Liver (tissue), 9 donors: Measurements from ENCODE around the gene ARID3C. TPM values are rescaled to one million over a fixed set of nuclear protein-coding genes. Genes with fewer than 3 reads are reported as not detected.

Experiments
- DNase-seq: peaks from one replicate; pipeline ENCODE4 v3.0.0-alpha.2; 2017; ENCODE audit warnings: low spot score
- H3K27ac ChIP-seq, 2 donors: one replicate each; pipeline ENCODE4 v1.7.0; 2013; ENCODE audit warnings: inconsistent platforms in 2 of 2, low read length in 2 of 2, control low read depth in 1 of 2, low read depth in 1 of 2, mild to moderate bottlenecking in 1 of 2
- H3K27me3 ChIP-seq, 4 donors: one replicate each; pipeline versions ENCODE4 v1.6.1 to v1.7.0; 2013; ENCODE audit warnings: low read length in 3 of 4, inconsistent platforms in 1 of 4, mild to moderate bottlenecking in 1 of 4, moderate library complexity in 1 of 4; ENCODE audit not compliant: control insufficient read depth in 4 of 4, insufficient read depth in 4 of 4
- H3K36me3 ChIP-seq, 4 donors: one replicate each; pipeline versions ENCODE4 v1.6.1 to v1.7.0; 2013; ENCODE audit warnings: low read length in 3 of 4, mild to moderate bottlenecking in 3 of 4, low read depth in 1 of 4, moderate library complexity in 1 of 4; ENCODE audit not compliant: control insufficient read depth in 4 of 4, insufficient read depth in 3 of 4
- H3K4me1 ChIP-seq, 4 donors: one replicate each; pipeline versions ENCODE4 v1.6.1 to v1.7.0; 2013; ENCODE audit warnings: low read length in 3 of 4, mild to moderate bottlenecking in 3 of 4, moderate library complexity in 1 of 4; ENCODE audit not compliant: control insufficient read depth in 4 of 4, insufficient read depth in 4 of 4
- H3K4me3 ChIP-seq, 3 donors: one replicate each; pipeline versions ENCODE4 v1.6.1 to v1.7.0; 2013; ENCODE audit warnings: low read length in 3 of 3, control low read depth in 1 of 3, low read depth in 1 of 3, mild to moderate bottlenecking in 1 of 3
- H3K9ac ChIP-seq, 2 donors: one replicate each; pipeline ENCODE4 v1.7.0; 2013; ENCODE audit warnings: low read length in 2 of 2, mild to moderate bottlenecking in 2 of 2, moderate library complexity in 2 of 2, control low read depth in 1 of 2, low read depth in 1 of 2
- H3K9me3 ChIP-seq, 4 donors: one replicate each; pipeline versions ENCODE4 v1.6.1 to v1.7.0; 2013; ENCODE audit warnings: low read length in 3 of 4; ENCODE audit not compliant: control insufficient read depth in 4 of 4
- ATF3 ChIP-seq: IDR thresholded peaks from 2 replicates; pipeline ENCODE4 v1.6.1; 2016; ENCODE audit warnings: antibody characterized with exemption
- EGR1 ChIP-seq, 2 donors: IDR thresholded peaks; 2 replicates each; pipeline ENCODE4 v1.6.1; 2016 to 2018; ENCODE audit warnings: antibody characterized with exemption in 2 of 2, low read depth in 2 of 2
- FOXA1 ChIP-seq: IDR thresholded peaks from 2 replicates; pipeline ENCODE4 v1.6.1; 2016; ENCODE audit warnings: antibody characterized with exemption
- FOXA2 ChIP-seq: IDR thresholded peaks from 2 replicates; pipeline ENCODE4 v1.6.1; 2016; ENCODE audit warnings: antibody characterized with exemption
- GABPA ChIP-seq, 2 donors: IDR thresholded peaks in 1 of 2; conservative IDR thresholded peaks in 1 of 2; 2 replicates each; pipeline ENCODE4 v1.6.1; 2016; ENCODE audit warnings: antibody characterized with exemption in 2 of 2, mild to moderate bottlenecking in 1 of 2, moderate library complexity in 1 of 2
- HNF4A ChIP-seq, 2 donors: conservative IDR thresholded peaks; 2 replicates each; pipeline ENCODE4 v1.6.1; 2016; ENCODE audit warnings: antibody characterized with exemption in 2 of 2, mild to moderate bottlenecking in 2 of 2
- JUND ChIP-seq, 2 donors: IDR thresholded peaks; 2 replicates each; pipeline ENCODE4 v1.6.1; 2016; ENCODE audit warnings: antibody characterized with exemption in 2 of 2
- MAX ChIP-seq: IDR thresholded peaks from 2 replicates; pipeline ENCODE4 v1.6.1; 2016; ENCODE audit warnings: antibody characterized with exemption
- RAD21 ChIP-seq, 2 donors: IDR thresholded peaks; 2 replicates each; pipeline ENCODE4 v1.6.1; 2016; ENCODE audit warnings: antibody characterized with exemption in 2 of 2, mild to moderate bottlenecking in 2 of 2
- REST ChIP-seq: IDR thresholded peaks from 2 replicates; pipeline ENCODE4 v1.6.1; 2016; ENCODE audit warnings: antibody characterized with exemption, mild to moderate bottlenecking
- RXRA ChIP-seq, 2 donors: IDR thresholded peaks; 2 replicates each; pipeline ENCODE4 v1.6.1; 2017 to 2018; ENCODE audit warnings: antibody characterized with exemption in 2 of 2, mild to moderate bottlenecking in 1 of 2
- SP1 ChIP-seq: IDR thresholded peaks from 2 replicates; pipeline ENCODE4 v1.6.1; 2018; ENCODE audit warnings: antibody characterized with exemption, mild to moderate bottlenecking
- TAF1 ChIP-seq: conservative IDR thresholded peaks from 2 replicates; pipeline ENCODE4 v1.6.1; 2016; ENCODE audit warnings: antibody characterized with exemption, mild to moderate bottlenecking
- YY1 ChIP-seq: IDR thresholded peaks from 2 replicates; pipeline ENCODE4 v1.6.1; 2016; ENCODE audit warnings: antibody characterized with exemption, mild to moderate bottlenecking
- ZBTB33 ChIP-seq: IDR thresholded peaks from 2 replicates; pipeline ENCODE4 v1.6.1; 2016; ENCODE audit warnings: antibody characterized with exemption
- WGBS: extraction: QIAGEN DNeasy Blood & Tissue Kit; methylation state at CpG from one replicate; pipeline ENCODE4 v1.1.7; 2013; 5-methylcytosine and 5-hydroxymethylcytosine counted together
- polyA plus RNA-seq, 2 donors: library from polyadenylated mRNA; stranded (reverse) in 1 of 2; unstranded in 1 of 2; fragments of 200-250 nt in 1 of 2; fragments of >200 nt in 1 of 2; fragmentation: Nextera tagmentation in 1 of 2; extraction: Ambion mirVana in 1 of 2; gene quantifications; one replicate each; pipeline versions ENCODE4 v1.2.1 to v1.2.3, GENCODE V29; 2013 to 2015
- total RNA-seq, 2 donors: library from RNA; depleted of rRNA; stranded (reverse); fragments of >200 nt; gene quantifications; one replicate each; pipeline ENCODE4 v1.2.3, GENCODE V29; 2014
- TF ChIP-seq, protein P1 (sequence below): fragments of 150-350 bp; IDR thresholded peaks from 2 replicates; pipeline ENCODE4 v1.5.1; 2017; ENCODE audit warnings: improper control_type of control experiment, low read depth, low read length; ENCODE audit not compliant: missing input control
- donor health status: healthy.
- donor health status: healthy.
- donor health status: healthy.
- donor health status: healthy.
- donor health status: healthy.

ARID3C gene
- total and polyA plus RNA-seq, 4 donors, result 0.58 to 2.6 (median 1.7) TPM

DNA sequence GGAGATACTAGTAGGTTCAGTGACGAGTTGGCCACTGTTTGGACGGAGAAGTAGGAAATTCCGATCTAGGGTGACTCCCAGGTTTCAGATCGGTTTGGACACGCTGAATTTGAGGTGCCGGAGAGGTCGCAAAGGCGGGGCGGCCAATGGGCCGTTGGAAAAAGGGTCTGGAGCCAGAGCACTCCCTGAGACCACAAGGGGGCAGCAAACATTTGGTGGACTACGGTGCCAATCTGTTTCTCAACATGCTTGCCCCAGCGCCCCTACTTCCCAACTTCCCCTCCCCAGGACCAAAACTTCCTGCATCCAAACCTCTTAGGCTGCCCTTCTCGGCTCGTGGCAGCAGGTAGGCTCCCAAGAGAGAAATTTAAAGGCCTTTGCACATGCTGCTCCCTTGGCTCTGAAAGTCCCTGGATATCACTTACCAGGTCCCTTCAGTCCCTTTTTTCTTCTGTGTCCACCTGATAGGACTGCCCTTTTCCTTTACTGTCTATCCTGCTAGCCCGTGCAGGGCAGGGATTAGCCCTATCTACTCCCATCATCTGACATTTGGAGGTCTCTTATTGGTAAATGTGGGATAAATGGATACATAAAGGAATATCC, 16.0 kb downstream of the ARID3C start:
- peak; percentile 82 for DNase-seq
- H3K27me3 ChIP-seq, result no peaks in the 10 kb centered on the region
- WGBS, result 2% methylated on average over 15 of the region's 15 CpGs
- H3K4me1 ChIP-seq, result peaks cover 11 to 26% (median 21%) of the 10 kb centered on the region in 4 donors
- peak overlapping the region; percentile 81 to 90 for H3K27ac ChIP-seq
- H3K9me3 ChIP-seq, result no peaks in the 10 kb centered on the region
- H3K9ac ChIP-seq, result peak overlapping the region; percentile 29 to 54
- TF ChIP-seq HNF4A (conservative IDR thresholded peaks at IDR 0.05), result peak in 1 of 2 donors; percentile 36
- no peak for TF ChIP-seq FOXA1
- TF ChIP-seq YY1, result no peak
- peak; percentile 77 to 81 for TF ChIP-seq RAD21 (IDR thresholded peaks at IDR 0.05)
- TF ChIP-seq GABPA (IDR thresholded peaks at IDR 0.05 in 1 of 2, conservative IDR thresholded peaks at IDR 0.05 in 1 of 2), result peak in 1 of 2 donors; percentile 14
- TF ChIP-seq, protein P1, sequence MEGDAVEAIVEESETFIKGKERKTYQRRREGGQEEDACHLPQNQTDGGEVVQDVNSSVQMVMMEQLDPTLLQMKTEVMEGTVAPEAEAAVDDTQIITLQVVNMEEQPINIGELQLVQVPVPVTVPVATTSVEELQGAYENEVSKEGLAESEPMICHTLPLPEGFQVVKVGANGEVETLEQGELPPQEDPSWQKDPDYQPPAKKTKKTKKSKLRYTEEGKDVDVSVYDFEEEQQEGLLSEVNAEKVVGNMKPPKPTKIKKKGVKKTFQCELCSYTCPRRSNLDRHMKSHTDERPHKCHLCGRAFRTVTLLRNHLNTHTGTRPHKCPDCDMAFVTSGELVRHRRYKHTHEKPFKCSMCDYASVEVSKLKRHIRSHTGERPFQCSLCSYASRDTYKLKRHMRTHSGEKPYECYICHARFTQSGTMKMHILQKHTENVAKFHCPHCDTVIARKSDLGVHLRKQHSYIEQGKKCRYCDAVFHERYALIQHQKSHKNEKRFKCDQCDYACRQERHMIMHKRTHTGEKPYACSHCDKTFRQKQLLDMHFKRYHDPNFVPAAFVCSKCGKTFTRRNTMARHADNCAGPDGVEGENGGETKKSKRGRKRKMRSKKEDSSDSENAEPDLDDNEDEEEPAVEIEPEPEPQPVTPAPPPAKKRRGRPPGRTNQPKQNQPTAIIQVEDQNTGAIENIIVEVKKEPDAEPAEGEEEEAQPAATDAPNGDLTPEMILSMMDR, result peak; percentile 81
- TF ChIP-seq SP1, result no peak
- no peak for TF ChIP-seq ATF3
- peak in 1 of 2 donors; percentile 25 for TF ChIP-seq RXRA (IDR thresholded peaks at IDR 0.05)
- no peak for TF ChIP-seq FOXA2
- no peak for TF ChIP-seq EGR1 (IDR thresholded peaks at IDR 0.05; ENCODE audit: low read depth in 2 of 2)
- TF ChIP-seq TAF1, result no peak
- TF ChIP-seq MAX, result no peak
- H3K36me3 ChIP-seq, result peaks cover 0 to 32% (median 19%) of the 10 kb centered on the region in 4 donors
- peak overlapping the region; percentile 37 to 74 (median 70) for H3K4me3 ChIP-seq

- H3K9me3 ChIP-seq, result no peaks in the 10 kb centered on the region
- peak; percentile 90 for DNase-seq
- H3K27ac ChIP-seq, result peak within 1 kb of the TSS; percentile 81 to 90
- no peaks in the 10 kb centered on the region for H3K27me3 ChIP-seq
- peak within 1 kb of the TSS; percentile 85 to 87 for H3K9ac ChIP-seq
- peaks cover 0 to 24% (median 11%) of the 10 kb centered on the region in 4 donors for H3K36me3 ChIP-seq
- H3K4me3 ChIP-seq, result peak within 1 kb of the TSS; percentile 74 to 95 (median 87)
- WGBS, result under 1% methylated on average over 77 of the region's 77 CpGs
- H3K4me1 ChIP-seq, result peaks cover 11 to 29% (median 23%) of the 10 kb centered on the region in 4 donors
- TF ChIP-seq JUND (IDR thresholded peaks at IDR 0.05) (no peak), EGR1 (IDR thresholded peaks at IDR 0.05; ENCODE audit: low read depth in 2 of 2) (no peak), RAD21 (IDR thresholded peaks at IDR 0.05) (peak in 1 of 2 donors; percentile 14), YY1 (peak; percentile 91), GABPA (IDR thresholded peaks at IDR 0.05 in 1 of 2, conservative IDR thresholded peaks at IDR 0.05 in 1 of 2) (no peak), ATF3 (no peak), ZBTB33 (no peak), MAX (no peak), FOXA2 (no peak), HNF4A (conservative IDR thresholded peaks at IDR 0.05) (no peak), REST (peak; percentile 57), SP1 (no peak), FOXA1 (no peak), TAF1 (peak; percentile 62), RXRA (IDR thresholded peaks at IDR 0.05) (no peak)
- TF ChIP-seq, protein P1, result no peak
Measured at GRCh38 chr9:34611811-34612787, 16.8 kb downstream of the ARID3C start, which contains the start of gene RPP25L. Gene RPP25L (minus strand): TSS chr9:34612097. CDS start chr9:34611296, 801 bp downstream.
